ENCODE measurements around the gene PLAC1.

DNA sequence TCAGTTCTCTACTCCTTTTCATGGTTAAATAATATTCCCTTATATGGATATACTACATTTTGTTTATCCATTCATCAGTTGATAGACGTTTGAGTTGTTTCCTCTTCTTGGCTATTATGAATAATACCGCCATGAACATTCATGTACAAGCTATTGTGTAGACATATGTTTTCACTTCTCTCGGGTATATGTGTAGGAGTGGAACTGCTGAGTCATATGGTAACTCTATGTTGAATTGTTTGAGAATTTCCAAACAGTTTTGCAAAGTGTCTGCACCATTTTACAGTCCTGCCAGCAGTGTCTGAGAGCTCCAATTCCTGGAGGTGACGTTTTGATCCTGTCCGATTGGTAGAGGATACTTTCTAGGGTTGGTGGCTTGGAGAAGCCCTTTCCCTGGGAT lies 23.6 kb downstream of the PLAC1 start:
- TF ChIP-seq RAD21 (conservative IDR thresholded peaks at IDR 0.05) (no peak), CTCF (IDR thresholded peaks at IDR 0.05; ENCODE audit: poor library complexity, severe bottlenecking) (no peak), EP300 (conservative IDR thresholded peaks at IDR 0.05; ENCODE audit: poor library complexity, severe bottlenecking) (no peak), POLR2AphosphoS5 (IDR thresholded peaks at IDR 0.05) (no peak), SMC3 (conservative IDR thresholded peaks at IDR 0.05; ENCODE audit: poor library complexity) (no peak), MXI1 (conservative IDR thresholded peaks at IDR 0.05; ENCODE audit: poor library complexity, severe bottlenecking) (no peak), TAF1 (IDR thresholded peaks at IDR 0.05; ENCODE audit: low read depth) (no peak), EZH2 (IDR thresholded peaks at IDR 0.05; ENCODE audit: borderline replicate concordance, insufficient read depth, low read length, poor library complexity, severe bottlenecking) (no peak)
